ENCODE results near the gene CROCC2. TPM values are rescaled to one million over a fixed set of nuclear protein-coding genes. Genes with fewer than 3 reads are reported as not detected.

Gene CROCC2
- polyA plus RNA-seq, 1 of the 3 experiments (the other 2 are of a cell fraction) = not detected

GRCh38 chr2:240966457-240966905 lies 60.3 kb downstream of the CROCC2 start:
- no peaks in the 10 kb centered on the region for H3K27me3 ChIP-seq (ENCODE audit: insufficient read depth)
- H3K36me3 ChIP-seq (replicated peaks in 1 of 2; ENCODE audit: control insufficient read depth in 1 of 2, insufficient read depth in 2 of 2, low read length in 1 of 2) = no peaks in the 10 kb centered on the region
- no peak overlapping the region for H3K4me3 ChIP-seq (ENCODE audit: low read depth in 2 of 2, low read length in 1 of 2)
- DNase-seq = no peak
- 38% methylated on average over 3 of the region's 10 CpGs for WGBS (ENCODE audit: low lambda C conversion rate)
- peaks cover 0 to 12% of the 10 kb centered on the region in 2 experiments; a peak in 1 of 4 replicates for H3K4me1 ChIP-seq (ENCODE audit: control insufficient read depth in 1 of 2, insufficient read depth in 2 of 2, low read depth in 1 of 2, low read length in 1 of 2)
- no peak overlapping the region for H3K27ac ChIP-seq (ENCODE audit: low read depth in 2 of 2, low read length in 1 of 2)
- CTCF ChIA-PET = interaction anchor here (0.6 to 3.6 kb wide), 3 partner anchors 17 to 52 kb away, joined by 3 to 11 read pairs (median 3); no protein-coding TSS in a partner anchor
- no peaks in the 10 kb centered on the region for H4K20me1 ChIP-seq (ENCODE audit: insufficient read depth)
- no peaks in the 10 kb centered on the region for H3K79me2 ChIP-seq (ENCODE audit: insufficient read depth)
- no peak overlapping the region for H3K9ac ChIP-seq
- no peaks in the 10 kb centered on the region for H3F3A ChIP-seq (replicated peaks; ENCODE audit: insufficient read depth)
- H3K4me2 ChIP-seq = no peak overlapping the region
- TF ChIP-seq FOXM1 (IDR thresholded peaks at IDR 0.05; ENCODE audit: low read depth) = no peak
- TF ChIP-seq JUND (IDR thresholded peaks at IDR 0.05) = no peak
- no peak for TF ChIP-seq REST (IDR thresholded peaks at IDR 0.05; ENCODE audit: low read depth, low read length)
- TF ChIP-seq CTCF (IDR thresholded peaks at IDR 0.05) = no peak
- no peak for TF ChIP-seq EP300 (IDR thresholded peaks at IDR 0.05; ENCODE audit: borderline replicate concordance in 1 of 2, low read depth in 1 of 2, low read length in 1 of 2)
- TF ChIP-seq IRF3 (IDR thresholded peaks at IDR 0.05; ENCODE audit: low read depth, low read length) = no peak
- no peak for TF ChIP-seq CHD2 (IDR thresholded peaks at IDR 0.05; ENCODE audit: low read length, partially characterized antibody)
- no peak for TF ChIP-seq ZBTB33 (IDR thresholded peaks at IDR 0.05; ENCODE audit: borderline replicate concordance, low read depth)
- TF ChIP-seq MAX (IDR thresholded peaks at IDR 0.05; ENCODE audit: low read depth) = no peak
- H3K9me3 ChIP-seq = no peaks in the 10 kb centered on the region
- POLR2A ChIA-PET = interaction anchor here (0.6 kb wide), 1 partner anchor 941 kb away, joined by 7 read pairs; no protein-coding TSS in a partner anchor
- H3K9me2 ChIP-seq = no peaks in the 10 kb centered on the region
- no peak overlapping the region for H2AFZ ChIP-seq (ENCODE audit: low read depth)
